Retina (tissue), 1 donor: Measurements from ENCODE around the gene E2F3.
"Not testable (repeated sequence)": the region's sequence is repeated elsewhere in the genome, so short reads cannot be mapped to it uniquely, and the experiment has no call there.

Source experiments
- DNase-seq: peaks from one replicate; pipeline ENCODE4 v3.0.0-alpha.2; 2016

Gene E2F3

DNA sequence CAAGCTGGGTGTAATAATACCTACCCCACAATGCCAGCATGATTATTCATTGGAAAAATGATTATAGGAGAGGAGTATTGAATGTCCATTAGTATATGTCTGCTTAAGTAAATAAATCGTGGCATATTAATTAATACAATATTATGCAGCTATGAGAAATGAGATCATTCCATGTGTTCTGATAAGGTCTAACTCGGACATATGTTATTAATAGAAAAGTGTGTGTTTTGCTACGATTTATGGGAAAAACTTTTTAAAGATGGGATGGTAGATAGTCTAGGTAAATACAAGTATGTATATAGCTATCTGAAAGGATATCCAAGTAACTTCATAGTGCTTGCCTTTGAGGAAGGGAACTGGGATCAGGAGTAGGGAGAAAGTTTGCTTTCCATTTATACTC lies 71.1 kb downstream of the E2F3 start:
- no peak for DNase-seq

DNA sequence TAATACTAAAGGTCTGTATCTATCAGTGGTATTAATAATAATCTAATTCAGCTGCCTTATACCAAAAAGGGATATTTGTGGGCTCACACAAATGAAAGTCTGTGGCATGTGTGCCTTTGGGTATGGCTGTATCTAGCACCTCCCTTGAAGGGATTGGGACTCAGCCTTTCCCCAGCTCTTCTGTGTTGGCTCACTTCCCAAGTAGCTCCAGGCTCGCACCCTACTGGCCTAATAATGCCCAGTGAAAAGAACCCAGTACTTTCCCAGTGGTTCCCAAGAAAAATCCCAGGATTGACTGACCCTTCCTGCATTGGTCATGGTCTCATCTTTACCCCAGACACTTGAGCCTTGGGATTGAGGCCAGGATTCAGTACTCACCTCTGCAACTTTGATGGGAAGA lies 71.8 kb downstream of the E2F3 start:
- DNase-seq, result no peak

DNA sequence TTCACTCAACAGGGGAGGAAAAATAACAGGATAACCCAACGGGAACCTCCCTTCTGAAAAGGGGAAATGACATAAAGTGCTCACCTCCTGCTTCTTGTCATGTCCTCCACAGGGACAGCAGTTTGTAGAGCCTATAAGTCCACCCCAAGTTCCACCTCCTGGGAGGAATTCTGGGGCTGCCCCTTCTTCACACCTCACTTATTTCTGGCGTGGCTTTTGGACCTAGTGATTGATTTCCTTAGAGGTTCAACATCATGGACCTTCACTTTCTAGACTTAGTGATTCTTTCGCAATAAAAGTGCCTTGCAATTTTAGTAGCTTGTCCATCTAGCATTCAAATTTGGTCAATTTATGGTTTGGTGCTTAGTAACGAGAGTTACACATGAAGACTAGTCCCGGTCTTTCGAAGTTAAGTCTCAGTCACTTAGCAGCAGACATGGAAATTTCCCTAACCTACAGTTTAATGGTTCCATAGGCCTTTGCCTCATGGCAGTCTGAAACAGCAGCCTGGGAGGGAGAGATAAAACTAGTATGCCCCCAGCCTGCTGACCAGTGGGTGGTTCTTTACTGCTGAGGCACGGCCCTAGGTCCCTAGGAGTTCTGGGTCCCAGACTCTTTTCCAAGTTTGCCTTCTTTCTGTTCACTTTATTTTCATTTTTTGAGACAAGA lies 73.3 kb downstream of the E2F3 start:
- no peak for DNase-seq

DNA sequence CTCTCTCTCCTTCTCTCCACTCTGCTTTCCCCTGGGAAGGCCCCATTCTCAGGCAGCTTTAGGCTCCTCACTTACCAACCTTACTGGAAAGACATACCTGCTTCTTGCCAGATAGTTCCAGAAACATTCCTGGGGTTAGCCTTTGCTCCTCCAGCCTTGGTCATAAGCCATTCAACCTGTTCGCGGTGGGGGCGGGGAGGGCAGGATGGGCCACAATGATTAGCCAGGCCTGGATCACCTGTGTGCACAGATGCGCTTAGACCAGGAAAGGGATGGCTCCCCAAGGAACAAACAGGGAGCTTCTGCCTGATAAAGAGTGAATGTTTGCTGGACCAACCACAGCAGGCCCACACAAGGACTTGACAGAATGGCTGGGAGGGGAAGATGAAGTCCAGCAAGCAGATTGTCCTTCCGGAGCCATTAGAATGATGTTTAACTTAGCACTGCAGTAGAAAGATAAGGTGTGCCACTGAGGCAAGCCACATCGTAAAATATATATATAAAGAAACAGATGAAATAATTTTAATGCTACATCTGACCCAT lies 74.9 kb downstream of the E2F3 start:
- no peak for DNase-seq

DNA sequence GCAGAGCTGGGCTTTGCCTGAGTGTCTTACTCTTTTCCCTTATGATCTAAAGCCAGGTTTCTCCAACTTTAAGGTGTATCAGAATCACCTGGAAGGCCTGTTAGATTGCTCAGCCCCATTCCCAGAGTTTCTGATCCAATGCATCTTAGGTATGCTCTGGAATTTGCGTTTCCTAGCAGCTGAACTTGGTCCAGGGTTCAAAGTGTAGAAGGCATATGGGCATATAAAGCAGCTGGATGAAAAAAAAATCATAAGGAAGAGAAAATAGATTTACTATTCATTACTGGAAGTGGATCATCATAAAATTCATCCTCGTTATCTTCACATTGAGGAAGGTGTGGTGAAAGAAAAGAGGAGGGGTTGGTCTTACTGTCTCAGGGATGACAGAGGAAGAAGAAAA lies 75.8 kb downstream of the E2F3 start:
- no peak for DNase-seq

DNA sequence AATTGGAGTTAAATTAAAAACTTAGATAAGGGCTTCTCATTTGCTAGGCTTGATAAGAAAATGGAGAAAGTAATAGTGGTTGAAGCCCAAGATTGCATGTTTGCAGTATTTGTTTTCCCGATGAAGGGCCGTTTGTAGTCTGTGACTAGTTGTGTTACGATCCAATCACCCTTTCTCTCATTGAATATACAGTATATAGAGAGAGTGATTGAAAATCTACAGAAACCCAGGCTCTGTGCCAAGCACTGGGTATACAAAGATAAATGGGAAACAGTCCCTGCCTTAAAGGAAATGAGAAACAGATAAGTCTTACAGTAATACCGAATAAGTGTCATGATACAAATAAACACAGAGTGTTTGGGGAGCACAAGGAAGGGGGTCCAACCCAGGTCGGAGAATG lies 77.4 kb downstream of the E2F3 start:
- no peak for DNase-seq

DNA sequence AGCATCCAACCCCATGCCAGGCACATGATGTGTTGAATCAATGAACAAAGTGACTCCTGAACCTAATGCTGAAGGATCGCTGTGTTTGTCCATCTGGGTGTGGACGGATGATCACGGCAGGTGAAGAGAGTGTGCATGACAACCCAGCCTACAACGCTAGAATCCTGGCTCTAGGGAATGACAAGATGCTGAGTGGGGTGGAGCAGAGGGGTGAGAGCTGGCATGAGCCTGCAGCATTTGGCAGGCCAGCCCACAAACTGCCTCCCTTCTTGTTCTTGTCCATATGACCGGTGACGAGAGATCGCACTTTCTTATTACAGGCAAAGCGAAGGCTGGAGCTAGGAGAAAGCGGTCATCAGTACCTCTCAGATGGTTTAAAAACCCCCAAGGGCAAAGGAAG lies 77.8 kb downstream of the E2F3 start:
- no peak for DNase-seq

DNA sequence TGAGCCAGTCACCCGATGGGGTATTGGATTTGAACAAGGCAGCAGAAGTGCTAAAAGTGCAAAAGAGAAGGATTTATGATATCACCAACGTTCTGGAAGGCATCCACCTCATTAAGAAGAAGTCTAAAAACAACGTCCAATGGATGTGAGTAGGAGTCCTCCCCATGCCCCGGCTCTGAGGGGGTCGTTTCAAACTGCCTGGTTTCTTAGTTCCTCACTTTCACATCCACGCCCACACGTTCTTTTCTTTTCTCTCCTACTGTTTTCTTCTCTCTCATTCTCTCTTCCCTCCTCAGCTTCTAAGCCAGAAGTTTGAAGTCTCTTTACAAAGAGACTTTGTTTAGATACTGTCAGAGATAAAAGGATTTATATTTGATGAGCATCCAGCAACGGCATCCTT lies 79.6 kb downstream of the E2F3 start:
- no peak for DNase-seq

DNA sequence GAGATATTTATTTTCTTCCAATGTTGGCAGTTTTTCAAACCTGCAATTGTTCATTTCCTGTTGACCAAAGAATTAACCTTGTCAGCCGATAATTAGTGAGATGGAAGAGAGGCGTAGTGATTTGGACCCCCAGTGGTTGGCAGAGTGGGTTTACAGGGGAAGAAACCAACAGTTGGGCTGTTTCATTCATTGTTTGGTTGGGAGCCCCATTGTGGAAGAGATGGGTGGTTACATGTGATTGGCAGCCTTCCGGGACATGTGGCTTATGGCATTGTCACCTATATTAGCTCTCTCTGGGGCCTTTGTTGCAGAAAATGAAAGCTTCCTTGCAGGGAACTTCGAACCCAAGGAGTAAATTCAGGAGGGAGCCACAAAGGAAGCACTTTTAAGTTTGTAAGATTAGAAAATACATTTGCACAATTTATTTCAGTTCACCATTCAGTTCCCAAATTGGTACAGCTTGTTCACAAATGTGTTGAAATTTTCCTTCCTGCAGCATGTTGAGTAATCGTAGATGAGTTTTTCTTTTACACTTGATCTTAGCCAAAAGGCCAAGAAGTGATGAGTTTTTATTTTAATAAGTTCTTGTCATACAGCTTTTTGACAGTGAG lies 82.3 kb downstream of the E2F3 start:
- peak; percentile 6 for DNase-seq

DNA sequence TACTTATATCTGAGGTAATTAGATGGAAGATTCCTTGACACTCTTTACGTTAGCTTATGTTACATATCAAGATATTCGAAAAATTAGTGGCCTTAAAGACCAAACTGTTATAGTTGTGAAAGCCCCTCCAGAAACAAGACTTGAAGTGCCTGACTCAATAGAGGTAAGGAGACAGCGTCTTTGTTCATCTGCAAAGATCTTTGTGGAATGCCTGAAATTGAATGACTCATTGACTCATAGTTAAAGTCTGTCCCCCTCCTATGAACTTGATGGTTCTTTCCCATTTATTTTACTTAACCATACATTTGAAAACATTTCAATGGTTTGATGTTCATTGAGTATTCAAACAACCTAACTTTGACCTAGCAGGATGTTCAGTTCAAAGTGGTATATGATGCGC lies 85.0 kb downstream of the E2F3 start:
- no peak for DNase-seq

DNA sequence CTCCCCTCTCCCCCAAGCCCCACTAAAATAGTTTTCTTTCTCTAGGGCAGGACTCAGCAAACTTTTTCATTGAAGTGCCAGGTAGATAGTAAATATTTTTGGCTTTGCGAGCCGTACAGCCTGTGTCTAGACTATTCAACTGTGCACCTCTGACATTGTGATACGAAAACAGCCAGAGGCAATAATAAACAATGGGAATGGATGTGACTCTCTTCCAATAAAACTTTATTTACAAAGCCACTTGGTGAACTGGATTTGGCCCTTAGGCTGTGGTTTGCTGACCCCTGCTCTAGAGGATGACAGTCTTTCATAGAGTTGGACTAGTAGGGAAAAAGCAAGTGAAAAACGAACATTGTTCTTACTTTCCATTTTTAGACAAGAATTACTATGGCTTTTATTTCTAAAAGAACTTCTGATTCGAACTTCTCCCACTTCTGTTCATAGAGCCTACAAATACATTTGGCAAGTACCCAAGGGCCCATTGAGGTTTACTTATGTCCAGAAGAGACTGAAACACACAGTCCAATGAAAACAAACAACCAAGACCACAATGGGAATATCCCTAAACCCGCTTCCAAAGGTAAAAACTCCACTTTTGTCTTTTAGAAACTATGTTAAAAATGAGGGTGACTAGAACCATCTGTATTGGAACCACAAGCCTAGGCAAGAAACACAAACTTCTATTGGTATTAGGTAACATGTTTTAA lies 86.1 kb downstream of the E2F3 start:
- no peak for DNase-seq

DNA sequence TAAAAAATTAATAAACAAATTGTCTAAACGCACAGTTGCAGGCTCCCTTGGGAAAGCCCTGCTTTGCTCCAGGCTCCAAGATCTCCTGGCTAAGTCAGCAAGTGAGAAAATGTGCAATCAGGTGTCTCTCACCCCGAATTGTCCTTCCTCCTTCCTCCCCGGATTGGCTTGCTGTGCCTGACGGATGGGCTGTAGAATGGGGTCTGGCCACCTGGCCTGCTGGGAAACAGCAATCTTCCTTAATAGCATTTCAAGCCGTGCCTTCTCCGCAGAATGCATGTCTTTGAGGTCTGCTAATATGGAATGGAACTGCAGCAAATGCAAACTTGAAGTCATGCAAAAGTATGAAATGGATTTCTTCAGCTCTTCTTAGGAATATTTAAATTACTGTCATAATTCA lies 88.9 kb downstream of the E2F3 start:
- no peak for DNase-seq

DNA sequence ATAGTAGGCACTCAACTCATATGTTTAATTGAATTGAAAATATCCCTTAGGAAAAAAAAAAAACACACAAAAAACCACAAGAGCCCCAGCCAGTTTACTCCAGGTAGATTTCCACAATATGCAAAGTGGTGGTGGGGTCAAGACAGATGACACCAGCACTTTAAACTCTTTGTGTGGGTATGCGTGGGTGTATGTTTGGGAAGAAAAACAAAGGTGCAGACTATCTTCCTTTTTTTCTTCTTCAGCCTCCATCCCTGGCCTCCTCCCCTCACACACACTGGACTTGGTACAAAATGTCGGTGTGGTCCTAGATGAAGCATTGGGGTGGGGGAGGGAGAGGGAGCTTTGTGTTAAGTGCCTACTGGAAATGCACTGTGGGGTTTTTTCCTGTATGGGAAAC lies 90.4 kb downstream of the E2F3 start:
- DNase-seq, result no peak

DNA sequence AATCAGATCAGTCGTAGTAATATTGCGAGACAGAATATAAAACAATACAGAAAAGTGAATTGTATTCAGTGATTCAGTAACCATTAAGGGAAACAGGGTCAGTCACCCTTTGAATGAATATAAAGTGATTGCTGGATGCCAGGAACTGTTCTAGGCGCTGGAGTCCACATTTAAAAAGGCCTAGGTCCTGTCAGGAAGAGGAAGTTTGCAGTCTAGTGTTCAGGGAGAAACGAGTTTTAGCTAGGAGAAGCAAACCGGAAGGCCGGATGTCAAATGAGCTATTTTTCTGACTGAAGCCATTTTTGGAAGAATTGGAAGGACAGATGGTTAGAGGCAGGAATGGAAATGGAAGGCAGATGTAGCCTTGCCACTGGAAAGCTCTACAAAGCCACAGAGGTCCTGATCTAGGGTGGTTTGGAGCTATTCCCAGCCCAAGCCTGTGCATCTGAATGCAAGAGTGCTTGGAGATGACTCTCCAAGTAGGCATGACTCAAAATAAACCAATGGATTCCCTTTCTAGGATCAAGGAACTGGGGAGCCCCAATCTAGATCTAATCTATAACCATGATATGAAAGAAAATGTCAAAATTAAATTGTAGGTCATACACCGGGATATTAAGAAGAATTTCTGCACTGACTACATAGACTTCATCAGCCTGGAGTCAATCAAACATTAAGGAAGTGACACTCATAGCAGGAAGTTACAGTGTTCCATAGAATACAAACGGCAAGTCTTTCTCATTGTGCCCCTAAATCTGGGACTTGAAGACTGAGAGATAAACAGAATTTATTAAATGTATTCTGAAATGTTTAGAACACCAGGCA lies 95.7 kb downstream of the E2F3 start:
- no peak for DNase-seq

DNA sequence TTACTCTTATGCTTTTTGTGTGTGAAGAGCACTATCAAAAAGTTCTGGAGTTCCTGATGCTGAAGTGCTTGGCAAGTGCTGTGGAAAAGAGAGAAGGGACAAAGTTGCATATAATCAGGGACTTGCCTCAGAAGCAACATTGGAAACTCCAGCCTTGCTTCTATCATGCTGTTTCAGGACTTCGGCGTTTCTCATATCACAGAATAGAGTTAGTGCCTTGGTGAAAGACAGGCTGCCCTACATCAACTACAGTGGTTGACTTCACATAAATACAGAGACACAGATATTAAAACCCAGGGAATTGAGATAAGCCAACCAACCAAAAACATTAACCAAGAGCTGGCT lies 96.3 kb downstream of the E2F3 start:
- no peak for DNase-seq

DNA sequence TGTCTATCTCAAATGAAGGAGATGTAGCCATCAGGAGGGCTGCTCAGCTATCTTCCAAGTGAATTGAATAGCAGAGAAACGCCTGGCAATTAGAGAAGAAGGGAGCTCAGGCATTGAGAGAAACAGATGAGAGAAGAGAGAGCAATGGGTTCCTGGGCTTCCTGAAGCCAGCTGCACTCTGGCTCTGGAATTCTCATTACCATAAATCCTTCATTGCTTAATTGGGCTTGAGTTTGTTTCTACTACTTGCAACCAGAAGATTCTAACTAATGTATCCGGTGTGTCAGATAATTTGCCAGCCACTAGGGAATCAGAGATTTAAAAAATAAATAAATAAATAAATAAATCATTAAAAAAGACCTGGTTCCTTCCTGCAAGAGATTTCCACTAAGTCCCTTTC lies 107.5 kb downstream of the E2F3 start:
- DNase-seq, result no peak

DNA sequence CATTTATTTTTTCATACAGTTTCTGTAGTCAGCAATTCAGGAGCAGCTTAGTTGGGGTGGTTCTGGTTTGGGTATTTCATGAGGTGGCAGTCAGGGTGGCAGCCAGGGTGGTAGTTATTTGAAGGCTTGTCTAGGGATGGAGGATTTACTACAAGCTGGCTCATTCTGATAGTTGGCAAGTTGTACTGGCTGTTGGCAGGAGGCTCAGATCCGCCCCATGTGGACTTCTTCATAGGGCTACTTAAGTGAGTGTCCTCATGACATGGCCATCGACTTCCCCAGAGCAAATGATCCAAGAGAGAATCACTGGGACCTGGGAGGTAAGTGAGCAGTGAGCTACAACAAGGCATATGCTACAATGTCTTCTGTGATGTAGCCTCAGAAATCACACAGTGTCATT lies 110.2 kb downstream of the E2F3 start:
- no peak for DNase-seq

DNA sequence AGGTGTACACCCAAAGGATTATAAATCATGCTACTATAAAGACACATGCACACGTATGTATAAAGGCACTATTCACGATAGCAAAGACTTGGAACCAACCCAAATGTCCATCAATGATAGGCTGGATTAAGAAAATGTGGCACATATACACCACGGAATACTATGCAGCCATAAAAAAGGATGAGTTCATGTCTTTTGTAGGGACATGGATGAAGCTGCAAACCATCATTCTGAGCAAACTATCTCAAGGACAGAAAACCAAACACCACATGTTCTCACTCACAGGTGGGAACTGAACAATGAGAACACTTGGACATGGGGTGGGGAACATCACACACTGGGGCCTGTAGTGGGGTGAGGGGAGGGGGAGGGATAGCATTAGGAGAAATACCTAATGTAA lies 123.5 kb downstream of the E2F3 start:
- DNase-seq, result not testable (repeated sequence)

DNA sequence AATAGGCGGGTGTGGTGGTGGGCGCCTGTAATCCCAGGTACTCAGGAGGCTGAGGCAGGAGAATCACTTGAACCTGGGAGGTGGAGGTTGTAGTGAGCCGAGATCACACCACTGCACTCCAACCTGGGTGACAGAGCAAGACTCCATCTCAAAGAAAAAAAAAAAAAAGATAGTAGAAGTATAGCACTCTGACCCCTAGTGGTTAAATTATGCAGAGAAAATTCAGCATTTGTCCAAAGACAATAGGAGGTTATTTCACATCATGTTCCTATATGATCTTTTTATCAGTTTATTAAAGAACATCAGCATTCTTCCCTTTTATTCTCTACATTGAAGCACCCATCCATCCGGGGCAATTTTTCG lies 127.4 kb downstream of the E2F3 start:
- DNase-seq, result peak; percentile 28

DNA sequence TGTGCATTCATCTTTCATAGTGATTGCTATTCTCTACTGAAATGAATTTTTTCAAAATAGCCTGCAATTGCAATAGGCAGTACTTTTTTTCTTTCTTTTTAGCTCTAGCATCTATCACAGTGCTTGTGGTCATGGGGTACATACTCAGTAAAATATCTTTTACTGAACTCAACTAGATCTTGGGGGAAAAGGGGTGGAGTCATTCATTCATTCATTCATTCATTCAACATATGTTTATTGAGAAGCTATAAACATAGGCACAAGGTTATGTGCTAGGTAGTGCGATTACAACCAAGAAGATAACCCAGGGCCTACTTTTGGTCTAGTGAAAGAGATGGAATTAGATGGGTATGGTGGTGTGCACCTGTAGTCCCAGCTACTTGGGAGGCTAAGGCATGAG lies 131.2 kb downstream of the E2F3 start:
- no peak for DNase-seq

DNA sequence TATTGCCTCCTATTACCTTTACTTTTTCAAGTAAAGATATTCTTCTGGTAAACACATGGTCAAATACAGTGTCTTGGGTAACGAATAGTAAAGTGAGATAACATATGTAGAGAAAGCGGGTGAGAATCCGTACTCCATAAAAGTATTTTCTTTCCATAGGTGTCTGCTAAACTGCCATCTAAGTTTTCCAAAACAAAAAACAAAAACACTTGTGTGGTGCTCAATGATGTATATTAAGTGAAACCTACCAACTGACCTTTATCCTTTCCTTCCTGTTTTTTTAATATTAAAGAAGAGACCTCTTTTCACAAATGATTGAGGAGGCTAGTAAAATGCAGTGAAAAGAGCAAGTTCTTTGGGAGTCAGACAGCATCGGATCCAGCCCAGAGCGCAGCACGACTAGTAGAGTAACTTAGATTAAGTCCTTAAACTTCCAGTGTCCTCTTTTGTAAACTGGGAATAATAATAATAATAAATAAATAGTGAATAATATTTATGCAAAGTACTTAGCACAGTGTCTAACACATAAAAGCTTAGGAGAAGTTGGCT lies 132.1 kb downstream of the E2F3 start:
- DNase-seq, result no peak

DNA sequence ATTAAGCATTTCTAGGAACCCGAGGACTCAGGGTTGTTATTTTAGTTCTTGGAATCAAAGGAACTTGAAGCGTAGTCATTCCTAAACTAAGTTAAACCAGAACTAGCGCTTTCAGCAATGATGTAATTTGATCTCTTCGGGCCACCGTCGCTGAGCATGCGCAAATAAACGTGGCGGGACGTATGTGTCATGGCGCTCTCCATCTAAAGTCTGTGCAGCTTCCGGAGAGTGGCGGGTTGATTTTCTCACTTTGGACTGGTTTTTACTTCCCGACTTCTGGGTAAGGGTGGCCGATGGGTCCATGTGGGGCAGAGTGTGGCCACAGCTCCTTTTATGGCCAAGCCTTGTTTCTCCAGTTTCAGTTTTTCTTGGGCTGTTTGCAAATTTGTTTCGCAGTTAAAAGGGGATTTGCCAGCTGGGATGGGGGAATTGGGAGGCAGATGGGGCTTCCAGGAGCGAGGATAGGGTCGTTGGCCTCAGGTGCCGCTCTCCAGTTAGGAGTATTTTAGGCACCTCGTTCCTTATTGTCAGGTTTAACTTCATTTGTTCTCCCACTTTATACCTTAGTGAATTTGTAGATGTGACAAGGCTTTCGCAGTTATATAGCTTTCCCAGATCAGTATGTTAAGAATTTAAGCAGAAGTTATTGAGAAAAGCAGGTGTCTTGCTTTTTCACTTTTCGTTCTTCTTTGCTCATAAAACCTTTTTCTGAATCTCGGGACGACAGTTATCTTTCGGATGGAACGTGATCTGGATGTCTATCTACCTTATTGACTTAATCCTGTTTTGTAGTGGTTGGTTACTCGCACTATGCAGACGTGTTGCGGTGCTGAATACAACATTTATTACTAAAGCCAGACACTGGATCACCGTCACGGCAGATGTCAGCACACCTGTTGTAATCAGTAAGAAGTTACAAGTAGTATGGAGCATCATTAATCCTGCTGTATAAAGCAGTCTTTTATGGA lies 132.9 kb downstream of the E2F3 start, which contains the start of gene CDKAL1:
TSS of gene CDKAL1 (plus strand) at position 163 of the 968 bp plus-strand sequence. CDS start 11,894 bp downstream, outside the sequence.
- peak; percentile 88 for DNase-seq
